HG03135 (cell line): ENCODE results near the gene MYBPHL.

Experiments used
- ATAC-seq: cut with Tn5 transposase; IDR thresholded peaks from one replicate; pipeline ENCODE4 v1.9.1; 2021; ENCODE audit warnings: mild to moderate bottlenecking, moderate library complexity; ENCODE audit not compliant: unreplicated experiment

The MYBPHL gene

DNA sequence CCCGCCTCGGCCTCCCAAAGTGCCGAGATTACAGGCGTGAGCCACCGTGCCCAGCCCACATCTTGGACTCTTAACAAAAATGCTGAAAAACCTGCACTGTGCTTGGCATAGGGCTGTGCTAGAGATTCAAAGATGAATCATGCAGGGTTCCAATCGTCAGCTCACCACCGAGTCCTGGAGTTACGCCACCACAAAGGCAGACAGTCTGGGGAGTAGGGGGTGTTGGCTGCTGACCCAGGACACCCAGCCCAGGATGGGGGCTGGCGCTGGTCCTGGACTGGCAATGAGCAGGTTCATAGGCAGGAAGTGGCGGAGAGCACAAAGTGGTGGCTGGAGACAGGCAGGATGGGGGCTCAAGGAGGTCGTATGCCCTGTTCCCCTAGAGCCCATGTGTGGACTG, 39.8 kb downstream of the MYBPHL start:
- ATAC-seq: no peak

- no peak for ATAC-seq
Measured at GRCh38 chr1:109265741-109266330, 41.0 kb downstream of the MYBPHL start.

GRCh38 chr1:109265016-109265415, 41.8 kb downstream of the MYBPHL start:
- ATAC-seq: no peak

- ATAC-seq: no peak
Measured at GRCh38 chr1:109264379-109264755, 42.4 kb downstream of the MYBPHL start.

GRCh38 chr1:109263597-109264378, 43.0 kb downstream of the MYBPHL start:
- peak; percentile 61 for ATAC-seq

DNA sequence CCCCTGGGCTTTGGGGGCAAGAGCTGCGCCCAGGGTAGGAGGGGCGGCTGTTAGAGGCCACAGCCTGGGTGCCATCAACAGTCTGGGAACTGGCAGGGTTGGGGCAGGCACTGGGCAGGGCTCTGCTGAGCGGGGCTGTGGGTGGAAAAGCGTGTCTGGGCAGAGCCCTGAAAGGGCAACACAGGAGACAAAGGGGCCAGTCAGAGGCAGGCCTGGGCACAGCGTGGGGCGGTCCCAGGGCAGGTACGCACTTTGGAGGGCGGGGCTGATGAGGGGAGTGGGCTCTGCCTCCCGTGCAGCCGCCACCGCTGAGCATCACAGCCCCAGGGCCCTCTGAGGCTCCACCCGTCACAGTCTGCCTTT, 43.6 kb downstream of the MYBPHL start:
- no peak for ATAC-seq

- ATAC-seq: no peak
Measured at GRCh38 chr1:109262231-109263055, 44.4 kb downstream of the MYBPHL start.

GRCh38 chr1:109261578-109261977, 45.2 kb downstream of the MYBPHL start:
- ATAC-seq: no peak

- ATAC-seq: no peak
Measured at GRCh38 chr1:109261006-109261405, 45.8 kb downstream of the MYBPHL start.

- ATAC-seq: no peak
Measured at GRCh38 chr1:109259674-109260557, 46.9 kb downstream of the MYBPHL start.

- ATAC-seq: no peak
Measured at GRCh38 chr1:109258481-109259466, 48.0 kb downstream of the MYBPHL start.

- ATAC-seq: no peak
Measured at GRCh38 chr1:109257682-109258421, 49.0 kb downstream of the MYBPHL start.

DNA sequence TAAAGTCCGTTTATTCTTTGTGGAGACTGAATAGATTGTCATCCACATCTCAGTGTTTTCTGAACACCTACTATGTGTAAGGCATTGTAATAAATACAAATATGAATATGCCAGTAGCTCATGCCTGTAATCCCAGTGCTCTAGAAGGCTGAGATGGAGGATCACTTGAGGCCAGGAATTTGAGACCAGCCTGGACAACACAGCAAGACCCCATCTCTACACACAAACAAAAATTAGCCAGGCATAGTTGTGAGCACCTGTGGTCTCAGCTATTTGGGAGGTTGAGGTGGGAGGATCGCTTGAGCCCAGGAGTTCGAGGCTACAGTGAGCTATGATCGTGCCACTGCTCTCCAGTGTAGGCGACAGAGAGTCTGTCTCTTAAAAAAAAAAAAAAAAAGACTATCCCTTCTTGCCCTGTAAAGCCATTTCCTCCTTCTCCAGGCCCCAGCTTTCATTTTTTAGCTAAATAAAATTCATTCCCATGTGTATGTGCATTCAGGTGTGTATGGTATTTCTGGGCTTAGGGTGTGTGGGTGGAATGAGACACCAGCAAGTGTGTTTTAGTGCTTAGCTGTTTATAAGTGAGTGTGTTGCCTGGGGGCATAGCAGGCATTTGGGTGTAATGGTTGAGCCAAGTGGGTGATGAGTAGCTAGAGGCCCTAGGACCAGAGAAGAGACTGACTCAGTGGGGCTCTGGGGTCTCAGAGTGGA, 49.7 kb downstream of the MYBPHL start:
- ATAC-seq: no peak

DNA sequence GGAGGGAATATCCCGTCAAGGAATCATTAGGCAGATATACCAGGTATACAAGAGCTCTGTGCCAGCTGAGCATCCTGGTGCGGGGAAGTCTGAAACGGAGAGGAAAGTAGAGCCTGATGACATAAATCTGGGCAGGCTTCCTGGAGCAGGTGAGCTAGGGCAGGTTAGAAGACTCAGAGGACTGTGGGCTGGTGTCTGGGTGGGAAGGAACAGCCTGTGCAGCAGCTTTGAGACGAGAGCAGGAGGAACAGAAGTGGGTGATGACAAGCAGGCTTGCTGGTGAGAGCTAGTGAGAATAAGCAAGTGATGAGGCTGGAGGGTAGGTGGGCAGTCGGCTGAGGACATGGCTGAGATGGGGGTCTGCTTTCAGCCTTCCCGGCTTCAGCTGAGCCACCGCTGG, 50.7 kb downstream of the MYBPHL start:
- ATAC-seq: no peak

GRCh38 chr1:109255678-109256077, 51.1 kb downstream of the MYBPHL start:
- no peak for ATAC-seq

- ATAC-seq: no peak
Measured at GRCh38 chr1:109255097-109255651, 51.6 kb downstream of the MYBPHL start.

- no peak for ATAC-seq
Measured at GRCh38 chr1:109254621-109255096, 52.2 kb downstream of the MYBPHL start.
